ENCODE data around the gene FGD3.

Gene FGD3

GRCh38 chr9:93058355-93059010 lies 111.2 kb downstream of the FGD3 start, which contains the start of gene SUSD3:
TSS of gene SUSD3 (plus strand) at chr9:93058701. CDS start at chr9:93058743, 42 bp downstream.
- peak; percentile 52 for DNase-seq

GRCh38 chr9:93059011-93059714 lies 111.8 kb downstream of the FGD3 start:
- DNase-seq: no peak

- DNase-seq: no peak
Observed at GRCh38 chr9:93059715-93060578, 112.6 kb downstream of the FGD3 start.

GRCh38 chr9:93060746-93061259 lies 113.5 kb downstream of the FGD3 start:
- DNase-seq: peak; percentile 26

GRCh38 chr9:93061260-93061751 lies 114.0 kb downstream of the FGD3 start:
- DNase-seq: no peak

GRCh38 chr9:93061791-93062763 lies 114.8 kb downstream of the FGD3 start:
- no peak for DNase-seq

GRCh38 chr9:93064392-93065134 lies 117.2 kb downstream of the FGD3 start:
- peak; percentile 95 for DNase-seq

GRCh38 chr9:93065135-93065720 lies 117.9 kb downstream of the FGD3 start:
- DNase-seq: no peak

- DNase-seq: no peak
Observed at GRCh38 chr9:93066978-93067603, 119.8 kb downstream of the FGD3 start.

GRCh38 chr9:93068956-93069355 lies 121.6 kb downstream of the FGD3 start:
- DNase-seq: no peak

GRCh38 chr9:93071464-93071863 lies 124.1 kb downstream of the FGD3 start:
- DNase-seq: no peak

GRCh38 chr9:93072383-93072795 lies 125.1 kb downstream of the FGD3 start:
- no peak for DNase-seq

- DNase-seq: no peak
Observed at GRCh38 chr9:93076101-93076791, 128.9 kb downstream of the FGD3 start.

GRCh38 chr9:93076792-93077128 lies 129.4 kb downstream of the FGD3 start:
- DNase-seq: no peak

GRCh38 chr9:93077367-93077766 lies 130.0 kb downstream of the FGD3 start:
- no peak for DNase-seq

GRCh38 chr9:93077811-93078210 lies 130.5 kb downstream of the FGD3 start:
- no peak for DNase-seq

- no peak for DNase-seq
Observed at GRCh38 chr9:93079371-93079770, 132.0 kb downstream of the FGD3 start.

- no peak for DNase-seq
Observed at GRCh38 chr9:93080406-93080805, 133.1 kb downstream of the FGD3 start.

GRCh38 chr9:93081081-93081529 lies 133.8 kb downstream of the FGD3 start:
- no peak for DNase-seq

GRCh38 chr9:93081931-93082330 lies 134.6 kb downstream of the FGD3 start:
- no peak for DNase-seq

Measured in CD4-positive, alpha-beta T cell treated with Interleukin-4 for 4 hours (primary cell).